ENCODE measurements around the gene GUSB. TPM values are rescaled to one million over a fixed set of nuclear protein-coding genes. Genes with fewer than 3 reads are reported as not detected.
"Not testable (repeated sequence)": the region's sequence is repeated elsewhere in the genome, so short reads cannot be mapped to it uniquely, and the experiment has no call there.

Gene GUSB
- total RNA-seq, 1 donor: 13.0 TPM

DNA sequence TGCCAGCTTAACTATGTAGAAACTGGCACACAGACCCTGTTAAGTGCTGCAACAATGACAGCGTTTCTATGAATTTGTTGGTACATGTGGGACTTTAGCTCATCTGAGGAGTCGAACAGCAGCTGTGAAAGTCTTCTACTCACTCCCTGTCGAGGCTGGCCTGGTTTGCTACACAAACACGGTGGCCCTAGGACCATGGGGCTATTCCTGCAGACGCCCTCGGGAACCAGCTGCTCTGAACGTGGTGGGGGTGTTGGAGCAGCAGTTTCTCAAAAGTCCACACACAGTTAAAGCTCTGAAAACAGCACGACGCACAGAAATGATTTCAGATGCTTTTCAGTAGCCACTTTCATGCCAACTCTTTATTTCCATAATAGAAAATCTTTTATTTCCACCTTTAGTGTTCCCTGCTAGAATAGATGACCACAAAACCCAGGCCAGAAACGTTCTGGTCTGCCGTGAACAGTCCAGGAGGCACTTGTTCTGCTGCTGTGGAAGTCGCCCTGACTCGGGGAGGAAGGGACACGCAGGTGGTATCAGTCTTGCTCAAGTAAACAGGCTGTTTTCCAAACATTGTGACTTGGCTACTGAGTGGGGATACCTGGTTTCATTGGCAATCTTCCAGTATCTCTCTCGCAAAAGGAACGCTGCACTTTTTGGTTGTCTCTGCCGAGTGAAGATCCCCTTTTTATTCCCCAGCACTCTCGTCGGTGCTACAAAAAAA is 21.5 kb downstream of the GUSB start:
- TF ChIP-seq, protein P1, sequence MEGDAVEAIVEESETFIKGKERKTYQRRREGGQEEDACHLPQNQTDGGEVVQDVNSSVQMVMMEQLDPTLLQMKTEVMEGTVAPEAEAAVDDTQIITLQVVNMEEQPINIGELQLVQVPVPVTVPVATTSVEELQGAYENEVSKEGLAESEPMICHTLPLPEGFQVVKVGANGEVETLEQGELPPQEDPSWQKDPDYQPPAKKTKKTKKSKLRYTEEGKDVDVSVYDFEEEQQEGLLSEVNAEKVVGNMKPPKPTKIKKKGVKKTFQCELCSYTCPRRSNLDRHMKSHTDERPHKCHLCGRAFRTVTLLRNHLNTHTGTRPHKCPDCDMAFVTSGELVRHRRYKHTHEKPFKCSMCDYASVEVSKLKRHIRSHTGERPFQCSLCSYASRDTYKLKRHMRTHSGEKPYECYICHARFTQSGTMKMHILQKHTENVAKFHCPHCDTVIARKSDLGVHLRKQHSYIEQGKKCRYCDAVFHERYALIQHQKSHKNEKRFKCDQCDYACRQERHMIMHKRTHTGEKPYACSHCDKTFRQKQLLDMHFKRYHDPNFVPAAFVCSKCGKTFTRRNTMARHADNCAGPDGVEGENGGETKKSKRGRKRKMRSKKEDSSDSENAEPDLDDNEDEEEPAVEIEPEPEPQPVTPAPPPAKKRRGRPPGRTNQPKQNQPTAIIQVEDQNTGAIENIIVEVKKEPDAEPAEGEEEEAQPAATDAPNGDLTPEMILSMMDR (IDR thresholded peaks at IDR 0.05; ENCODE audit: insufficient read depth, low read depth, low read length): no peak
- no peak for DNase-seq (ENCODE audit: low read depth)
- no peak overlapping the region for H3K4me3 ChIP-seq (ENCODE audit: low read depth, low read length)

DNA sequence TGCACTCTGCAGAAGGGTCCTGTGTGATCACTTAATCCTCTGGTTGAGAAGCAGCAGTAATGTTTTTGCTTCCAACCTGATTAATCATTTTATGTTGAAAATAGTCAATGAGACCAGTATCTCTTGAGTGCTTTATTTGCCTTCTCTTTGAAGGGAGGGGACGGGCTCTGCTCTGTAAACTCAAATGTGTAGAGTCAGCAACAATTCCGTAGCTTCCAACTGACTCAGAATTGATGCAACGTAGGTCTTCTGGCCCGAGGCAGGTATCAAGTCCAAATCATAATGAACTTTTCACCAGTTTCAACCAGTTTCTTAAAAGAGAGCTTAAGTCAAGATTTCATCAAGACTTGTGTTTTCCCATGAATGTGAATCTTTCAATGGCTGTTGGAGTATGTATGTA is 26.3 kb downstream of the GUSB start:
- no peak for DNase-seq (ENCODE audit: low read depth)

DNA sequence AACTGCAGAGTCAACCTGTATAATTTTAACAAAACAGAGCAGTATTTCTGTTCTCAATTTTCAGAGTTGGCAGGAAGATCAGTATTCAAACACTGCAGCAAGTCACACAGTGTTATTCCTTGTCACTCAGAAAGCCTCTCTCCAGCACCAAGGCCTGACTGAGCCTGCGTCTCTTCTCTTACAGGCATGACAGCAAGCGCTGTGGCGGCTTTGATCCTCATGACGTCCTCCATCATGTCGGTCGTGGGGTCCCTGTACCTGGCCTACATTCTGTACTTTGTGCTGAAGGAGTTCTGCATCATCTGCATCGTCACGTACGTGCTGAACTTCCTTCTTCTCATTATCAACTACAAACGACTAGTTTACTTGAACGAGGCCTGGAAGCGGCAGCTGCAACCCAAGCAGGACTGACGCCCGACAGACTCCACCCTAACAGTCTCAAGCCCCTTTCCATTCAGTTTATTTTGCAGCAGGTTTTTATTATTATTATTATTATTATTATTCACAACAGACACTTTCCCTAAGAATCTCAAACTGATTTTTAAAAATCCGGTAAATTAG is 28.0 kb downstream of the GUSB start:
- DNase-seq (ENCODE audit: low read depth): no peak
- TF ChIP-seq, protein P1 (IDR thresholded peaks at IDR 0.05; ENCODE audit: insufficient read depth, low read depth, low read length): no peak
- no peak overlapping the region for H3K4me3 ChIP-seq (ENCODE audit: low read depth, low read length)

More for the DNA sequence above, 26.3 kb downstream of the GUSB start:
- H3K4me3 ChIP-seq (ENCODE audit: low read depth, low read length): no peak overlapping the region
- TF ChIP-seq, protein P1 (IDR thresholded peaks at IDR 0.05; ENCODE audit: insufficient read depth, low read depth, low read length): no peak

DNA sequence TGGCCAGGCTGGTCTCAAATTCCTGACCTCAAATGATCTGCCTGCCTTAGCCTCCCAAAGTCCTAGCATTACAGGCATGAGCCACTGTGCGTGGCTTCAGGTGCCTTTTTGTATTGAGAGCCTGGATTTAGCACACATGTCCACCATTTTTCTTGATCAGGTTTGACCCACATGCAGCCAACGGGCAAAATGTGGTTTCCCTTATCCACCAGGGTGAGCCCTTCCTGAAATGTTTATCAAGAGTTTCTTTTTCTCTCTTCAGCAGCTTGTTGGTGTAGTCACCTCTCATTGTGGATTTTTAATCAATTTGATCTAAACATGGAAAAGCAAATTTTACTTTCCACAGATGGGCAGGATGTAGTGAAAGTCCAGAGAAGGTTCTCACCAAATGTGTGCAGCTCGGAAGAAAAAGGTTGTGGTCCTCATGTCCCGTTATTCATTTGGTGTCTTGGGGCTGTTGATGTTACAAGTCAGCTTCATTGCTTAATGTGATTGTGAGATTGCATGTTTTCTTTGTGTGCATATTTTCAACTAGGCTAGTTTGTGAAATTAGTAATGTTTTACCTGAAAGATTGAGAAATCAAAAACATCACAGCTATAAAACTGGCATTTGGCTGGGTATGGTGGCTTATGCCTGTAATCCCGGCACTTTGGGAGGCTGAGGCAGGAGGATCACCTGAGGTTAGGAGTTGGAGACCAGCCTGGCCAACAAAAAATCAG is 28.9 kb downstream of the GUSB start:
- no peak for DNase-seq (ENCODE audit: low read depth)
- TF ChIP-seq, protein P1 (IDR thresholded peaks at IDR 0.05; ENCODE audit: insufficient read depth, low read depth, low read length): peak; percentile 7
- H3K4me3 ChIP-seq (ENCODE audit: low read depth, low read length): no peak overlapping the region

DNA sequence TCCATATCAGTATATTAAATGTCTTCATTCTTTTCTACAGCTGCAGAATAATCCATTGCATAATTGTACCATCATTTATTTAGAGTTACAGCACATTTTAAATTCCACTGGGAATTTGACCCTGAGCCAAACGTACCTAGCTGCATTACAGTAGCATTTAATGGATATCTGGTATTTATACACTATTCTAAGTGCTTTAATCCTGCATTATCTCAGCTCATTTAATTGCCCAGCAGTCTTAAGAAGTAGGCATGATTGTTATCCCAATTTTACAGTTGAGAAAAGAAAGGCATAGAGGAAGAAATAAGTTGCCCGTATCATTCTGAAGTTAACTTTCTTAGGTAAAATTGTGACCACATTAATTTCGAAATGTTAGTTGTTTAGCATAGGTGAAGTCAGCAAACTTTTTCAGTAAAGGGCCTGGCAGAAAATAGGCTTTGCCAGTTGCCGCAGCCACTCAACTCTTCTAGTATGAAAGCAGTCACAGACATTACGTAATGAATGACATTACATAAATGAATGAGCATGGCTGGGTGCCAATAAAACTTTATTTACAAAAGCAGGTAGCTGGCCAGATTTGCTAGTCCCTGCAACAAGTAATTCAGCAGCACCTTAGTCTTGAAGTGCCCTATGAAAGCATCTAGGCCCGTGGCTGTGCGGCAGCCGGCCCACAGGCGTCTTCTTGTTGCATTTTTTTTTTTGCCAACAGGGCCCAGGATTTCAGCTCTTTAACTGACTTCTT is 30.0 kb downstream of the GUSB start:
- no peak overlapping the region for H3K4me3 ChIP-seq (ENCODE audit: low read depth, low read length)
- TF ChIP-seq, protein P1 (IDR thresholded peaks at IDR 0.05; ENCODE audit: insufficient read depth, low read depth, low read length): no peak
- DNase-seq (ENCODE audit: low read depth): no peak

DNA sequence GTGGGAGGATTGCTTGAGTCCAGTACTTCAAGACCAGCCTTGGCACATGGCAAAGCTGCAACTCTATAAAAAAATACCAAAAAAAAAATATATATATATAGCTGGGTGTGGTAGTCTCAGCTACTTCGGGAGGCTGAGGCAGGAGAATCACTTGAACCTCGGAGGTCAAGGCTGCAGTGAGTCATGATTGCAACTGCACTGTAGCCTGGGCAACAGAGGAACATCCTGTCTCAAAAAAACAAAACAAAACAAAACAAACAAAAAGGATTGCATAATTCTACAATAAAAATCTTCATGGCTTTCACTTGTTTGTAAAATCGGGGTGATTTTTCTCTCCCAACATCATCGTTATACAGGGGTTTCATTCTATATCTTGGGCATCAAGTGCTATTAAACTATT is 35.1 kb downstream of the GUSB start:
- peak; percentile 83 for DNase-seq (ENCODE audit: low read depth)
- TF ChIP-seq, protein P1 (IDR thresholded peaks at IDR 0.05; ENCODE audit: insufficient read depth, low read depth, low read length): no peak
- H3K4me3 ChIP-seq (ENCODE audit: low read depth, low read length): no peak overlapping the region

DNA sequence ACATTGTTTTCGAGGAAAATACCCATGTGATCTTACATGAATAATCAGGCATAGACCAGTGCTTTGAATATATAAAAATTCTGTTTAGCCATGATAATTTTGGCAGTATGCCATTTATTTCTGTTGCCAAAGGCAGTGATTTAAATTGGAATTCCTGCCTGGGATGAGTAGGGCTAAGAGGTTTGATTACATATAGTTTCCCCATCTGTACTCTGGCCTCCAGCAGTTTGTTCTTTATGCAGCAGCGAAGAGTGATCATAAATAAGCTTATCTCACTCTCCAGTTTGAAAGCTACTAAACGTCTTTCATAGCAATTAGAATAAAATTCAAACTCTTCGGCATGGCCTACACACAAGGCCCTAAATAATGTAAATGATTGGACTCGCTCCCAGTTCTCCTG is 36.2 kb downstream of the GUSB start:
- DNase-seq (ENCODE audit: low read depth); H3K4me3 ChIP-seq (ENCODE audit: low read depth, low read length): not testable (repeated sequence)

Measured in fibroblast of villous mesenchyme (primary cell).